ENCODE measurements around the gene SECISBP2L. TPM values are rescaled to one million over a fixed set of nuclear protein-coding genes. Genes with fewer than 3 reads are reported as not detected.

The SECISBP2L gene
- total RNA-seq, 2 experiments from 2014 or later = 35.7 to 36.9 TPM

- no peaks in the 10 kb centered on the region for H3K9me3 Mint-ChIP-seq
- no peak overlapping the region for H3K27ac Mint-ChIP-seq
- ChIA-PET CTCF (no interaction called here), POLR2A (interaction anchor here (0.6 kb wide), 1 partner anchor 49 kb away, joined by 4 read pairs; no protein-coding TSS in a partner anchor)
- DNase-seq = no peak
- H3K27me3 Mint-ChIP-seq = no peaks in the 10 kb centered on the region
- H3K36me3 Mint-ChIP-seq (ENCODE audit: low read depth) = peaks cover 41% of the 10 kb centered on the region
- no peak overlapping the region for H3K4me3 Mint-ChIP-seq
- peaks cover 26% of the 10 kb centered on the region for H3K4me1 Mint-ChIP-seq
Measured at GRCh38 chr15:49024840-49025239, 21.4 kb downstream of the SECISBP2L start.

GRCh38 chr15:49023354-49023753 is 22.9 kb downstream of the SECISBP2L start:
- Mint-ChIP-seq H3K4me3 (no peak overlapping the region), H3K9me3 (no peaks in the 10 kb centered on the region), H3K36me3 (ENCODE audit: low read depth) (peaks cover 44% of the 10 kb centered on the region), H3K27me3 (no peaks in the 10 kb centered on the region), H3K4me1 (peaks cover 26% of the 10 kb centered on the region), H3K27ac (no peak overlapping the region)
- CTCF ChIA-PET = no interaction called here
- POLR2A ChIA-PET = interaction anchor here (1.3 kb wide), 1 partner anchor 47 kb away, joined by 3 read pairs; no protein-coding TSS in a partner anchor
- DNase-seq = no peak

- Mint-ChIP-seq H3K4me1 (no peaks in the 10 kb centered on the region), H3K9me3 (no peaks in the 10 kb centered on the region), H3K4me3 (no peak overlapping the region), H3K27ac (no peak overlapping the region), H3K27me3 (no peaks in the 10 kb centered on the region), H3K36me3 (ENCODE audit: low read depth) (peaks cover 60% of the 10 kb centered on the region)
- ChIA-PET POLR2A (no interaction called here), CTCF (interaction anchor here (2.6 kb wide), 1 partner anchor 40 kb away, joined by 8 read pairs; no protein-coding TSS in a partner anchor)
- no peak for DNase-seq
Measured at GRCh38 chr15:49015896-49016295, 30.4 kb downstream of the SECISBP2L start.

DNA sequence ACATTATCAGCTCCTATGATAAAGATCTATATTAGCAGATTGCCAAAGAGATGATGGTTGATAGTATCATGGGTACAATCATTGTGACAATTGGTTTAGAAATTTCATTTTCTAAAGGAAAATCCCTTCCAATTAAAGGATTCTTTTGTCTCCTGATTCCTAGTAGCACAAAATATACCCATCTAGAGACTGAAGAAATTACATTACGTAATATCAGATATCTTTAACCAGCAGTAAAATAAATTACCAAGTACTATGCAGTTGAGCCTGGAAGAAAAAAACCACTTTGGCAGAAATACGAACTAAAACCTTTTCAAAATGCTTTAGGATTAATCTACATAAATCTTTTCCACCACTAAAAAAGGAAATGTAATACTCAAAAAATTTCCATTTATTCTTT is 46.9 kb downstream of the SECISBP2L start:
- no peak for DNase-seq
- ChIA-PET CTCF (interaction anchor here (2.4 kb wide), 1 partner anchor 24 kb away, joined by 6 read pairs; no protein-coding TSS in a partner anchor), POLR2A (no interaction called here)
- H3K27me3 Mint-ChIP-seq = no peaks in the 10 kb centered on the region
- peaks cover 9% of the 10 kb centered on the region for H3K9me3 Mint-ChIP-seq
- no peaks in the 10 kb centered on the region for H3K4me1 Mint-ChIP-seq
- H3K4me3 Mint-ChIP-seq = no peak overlapping the region
- peaks cover 49% of the 10 kb centered on the region for H3K36me3 Mint-ChIP-seq (ENCODE audit: low read depth)
- no peak overlapping the region for H3K27ac Mint-ChIP-seq

DNA sequence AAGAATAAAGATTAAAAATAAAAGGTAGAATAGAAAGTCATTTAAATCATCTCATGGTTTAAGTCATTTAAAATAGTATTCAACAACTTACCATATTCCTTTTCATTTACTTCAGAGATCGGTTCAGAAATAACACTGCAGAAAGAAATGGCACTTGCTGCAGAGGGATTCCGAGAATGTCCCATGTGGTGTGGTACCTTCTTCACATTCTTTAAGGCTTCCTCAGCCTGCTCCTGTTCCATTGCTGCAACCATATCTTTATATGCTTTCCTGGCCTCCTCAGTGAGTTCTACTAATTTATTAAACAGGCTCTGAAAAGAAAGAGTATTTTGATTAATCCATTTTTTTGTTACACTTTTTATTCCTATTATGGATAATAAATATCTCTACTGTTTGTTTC is 50.0 kb downstream of the SECISBP2L start:
- DNase-seq = no peak
- Mint-ChIP-seq H3K36me3 (ENCODE audit: low read depth) (peaks cover 69% of the 10 kb centered on the region), H3K9me3 (no peaks in the 10 kb centered on the region), H3K4me1 (no peaks in the 10 kb centered on the region), H3K27me3 (no peaks in the 10 kb centered on the region), H3K27ac (no peak overlapping the region), H3K4me3 (no peak overlapping the region)
- ChIA-PET CTCF (interaction anchor here (1.4 kb wide), 1 partner anchor 21 kb away, joined by 4 read pairs; no protein-coding TSS in a partner anchor), POLR2A (no interaction called here)

GRCh38 chr15:48993380-48993779 is 52.9 kb downstream of the SECISBP2L start:
- no peaks in the 10 kb centered on the region for H3K27me3 Mint-ChIP-seq
- ChIA-PET CTCF (interaction anchor here (0.7 to 1.7 kb wide), 2 partner anchors 17 to 101 kb away, joined by 3 to 8 read pairs; no protein-coding TSS in a partner anchor), POLR2A (no interaction called here)
- H3K4me1 Mint-ChIP-seq = no peaks in the 10 kb centered on the region
- peaks cover 55% of the 10 kb centered on the region for H3K36me3 Mint-ChIP-seq (ENCODE audit: low read depth)
- no peaks in the 10 kb centered on the region for H3K9me3 Mint-ChIP-seq
- no peak overlapping the region for H3K4me3 Mint-ChIP-seq
- H3K27ac Mint-ChIP-seq = no peak overlapping the region
- no peak for DNase-seq

GRCh38 chr15:48992545-48992944 is 53.7 kb downstream of the SECISBP2L start:
- Mint-ChIP-seq H3K4me3 (no peak overlapping the region), H3K27me3 (no peaks in the 10 kb centered on the region), H3K4me1 (no peaks in the 10 kb centered on the region), H3K36me3 (ENCODE audit: low read depth) (peaks cover 59% of the 10 kb centered on the region), H3K27ac (no peak overlapping the region), H3K9me3 (no peaks in the 10 kb centered on the region)
- no peak for DNase-seq
- POLR2A ChIA-PET = no interaction called here
- CTCF ChIA-PET = no interaction called here

DNA sequence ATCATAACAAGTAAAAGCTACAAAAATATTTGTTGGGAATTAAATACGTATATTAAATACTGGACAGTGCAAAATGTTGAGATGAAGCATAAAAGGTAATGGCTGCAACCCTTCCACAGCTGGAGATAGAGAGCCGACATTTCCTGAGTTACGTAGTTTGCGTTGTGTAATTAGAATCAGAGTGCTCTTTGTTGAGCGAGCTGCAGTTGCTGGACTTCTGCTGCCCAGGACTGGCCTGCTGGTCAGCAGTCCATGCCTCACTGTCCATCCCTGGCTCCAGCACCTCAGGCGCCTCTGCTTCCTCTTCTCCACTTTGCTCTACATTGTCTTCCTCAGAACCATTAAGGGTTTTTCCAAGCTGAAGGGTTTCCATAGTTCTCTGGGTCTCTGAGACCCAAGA is 54.1 kb downstream of the SECISBP2L start:
- H3K4me3 Mint-ChIP-seq = no peak overlapping the region
- no peaks in the 10 kb centered on the region for H3K9me3 Mint-ChIP-seq
- ChIA-PET POLR2A (no interaction called here), CTCF (interaction anchor here (0.8 kb wide), 1 partner anchor 16 kb away, joined by 3 read pairs; no protein-coding TSS in a partner anchor)
- H3K4me1 Mint-ChIP-seq = no peaks in the 10 kb centered on the region
- peaks cover 55% of the 10 kb centered on the region for H3K36me3 Mint-ChIP-seq (ENCODE audit: low read depth)
- no peak for DNase-seq
- no peak overlapping the region for H3K27ac Mint-ChIP-seq
- H3K27me3 Mint-ChIP-seq = no peaks in the 10 kb centered on the region

- Mint-ChIP-seq H3K4me3 (no peak overlapping the region), H3K9me3 (no peaks in the 10 kb centered on the region), H3K4me1 (no peaks in the 10 kb centered on the region), H3K27me3 (no peaks in the 10 kb centered on the region), H3K27ac (no peak overlapping the region), H3K36me3 (ENCODE audit: low read depth) (peaks cover 36% of the 10 kb centered on the region)
- ChIA-PET POLR2A (no interaction called here), CTCF (interaction anchor here (1.1 kb wide), 1 partner anchor 14 kb away, joined by 8 read pairs; no protein-coding TSS in a partner anchor)
- DNase-seq = no peak
Measured at GRCh38 chr15:48989170-48989569, 57.1 kb downstream of the SECISBP2L start.

- H3K36me3 Mint-ChIP-seq (ENCODE audit: low read depth) = peaks cover 20% of the 10 kb centered on the region
- DNase-seq = no peak
- peaks cover 4% of the 10 kb centered on the region for H3K27me3 Mint-ChIP-seq
- no peak overlapping the region for H3K27ac Mint-ChIP-seq
- no peak overlapping the region for H3K4me3 Mint-ChIP-seq
- CTCF ChIA-PET = interaction anchor here (2.1 kb wide), 1 partner anchor 11 kb away, joined by 11 read pairs; no protein-coding TSS in a partner anchor
- POLR2A ChIA-PET = no interaction called here
- H3K4me1 Mint-ChIP-seq = no peaks in the 10 kb centered on the region
- H3K9me3 Mint-ChIP-seq = no peaks in the 10 kb centered on the region
Measured at GRCh38 chr15:48987142-48987541, 59.1 kb downstream of the SECISBP2L start.

DNA sequence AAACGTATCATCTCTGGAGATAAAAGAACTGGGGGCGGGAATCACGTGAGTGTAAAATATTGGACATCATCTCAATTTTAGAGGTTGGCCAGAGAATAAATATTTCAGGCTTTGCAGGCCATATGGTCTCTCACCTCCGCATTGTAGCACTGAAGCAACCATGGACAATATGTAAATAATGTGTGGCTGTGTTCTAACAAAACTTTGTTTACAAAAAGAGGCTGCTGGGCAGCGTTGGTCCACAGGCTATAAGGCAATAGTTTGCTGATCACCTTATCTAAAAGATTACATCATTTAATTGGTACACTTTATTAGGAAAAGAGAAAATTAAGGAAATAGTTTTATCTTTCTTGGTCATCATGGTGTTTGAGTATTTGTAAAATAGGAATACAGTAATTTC is 60.0 kb downstream of the SECISBP2L start:
- ChIA-PET CTCF (interaction anchor here (2.1 kb wide), 1 partner anchor 10 kb away, joined by 11 read pairs; no protein-coding TSS in a partner anchor), POLR2A (no interaction called here)
- Mint-ChIP-seq H3K4me3 (no peak overlapping the region), H3K27ac (no peak overlapping the region), H3K9me3 (no peaks in the 10 kb centered on the region), H3K27me3 (peaks cover 10% of the 10 kb centered on the region), H3K36me3 (ENCODE audit: low read depth) (peaks cover 13% of the 10 kb centered on the region), H3K4me1 (no peaks in the 10 kb centered on the region)
- DNase-seq = no peak

GRCh38 chr15:48985516-48985915 is 60.7 kb downstream of the SECISBP2L start:
- CTCF ChIA-PET = interaction anchor here (1.8 kb wide), 1 partner anchor 10 kb away, joined by 16 read pairs; no protein-coding TSS in a partner anchor
- peaks cover 9% of the 10 kb centered on the region for H3K36me3 Mint-ChIP-seq (ENCODE audit: low read depth)
- H3K27ac Mint-ChIP-seq = no peak overlapping the region
- DNase-seq = no peak
- POLR2A ChIA-PET = interaction anchor here (1.1 to 1.2 kb wide), 2 partner anchors 9 to 107 kb away, joined by 3 to 5 read pairs; partner anchors contain the start of gene EID1
- no peak overlapping the region for H3K4me3 Mint-ChIP-seq
- H3K27me3 Mint-ChIP-seq = peaks cover 10% of the 10 kb centered on the region
- H3K9me3 Mint-ChIP-seq = no peaks in the 10 kb centered on the region
- H3K4me1 Mint-ChIP-seq = no peaks in the 10 kb centered on the region

DNA sequence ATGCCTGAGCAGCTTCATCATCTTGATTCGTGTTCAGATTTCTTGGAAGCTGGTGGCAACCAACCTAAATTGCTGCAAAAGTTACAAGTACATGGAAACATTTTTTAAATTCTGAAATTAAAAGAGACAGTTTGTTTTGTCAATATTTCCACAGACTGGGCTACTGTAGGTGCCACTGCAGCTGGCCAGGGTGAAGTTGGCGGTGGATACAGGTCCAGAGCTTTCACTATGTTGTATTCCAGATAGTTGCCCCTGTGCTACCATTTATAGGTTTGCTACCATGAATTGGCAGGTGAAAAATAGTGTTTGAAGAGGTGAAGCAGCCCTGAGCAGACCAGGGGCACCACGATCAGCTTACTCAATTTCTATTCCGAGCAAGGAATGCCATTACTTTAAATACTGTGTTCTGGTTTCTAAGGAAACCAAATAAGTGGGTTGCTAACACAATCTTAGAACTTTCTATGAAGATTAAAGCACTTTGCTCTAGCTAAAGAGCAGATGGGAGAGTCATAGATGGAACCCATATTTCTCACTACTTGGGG is 61.4 kb downstream of the SECISBP2L start:
- DNase-seq = no peak
- Mint-ChIP-seq H3K9me3 (no peaks in the 10 kb centered on the region), H3K4me1 (no peaks in the 10 kb centered on the region), H3K27me3 (peaks cover 10% of the 10 kb centered on the region), H3K27ac (no peak overlapping the region), H3K36me3 (ENCODE audit: low read depth) (peaks cover 5% of the 10 kb centered on the region), H3K4me3 (no peak overlapping the region)
- ChIA-PET CTCF (interaction anchor here (1.8 kb wide), 1 partner anchor 9 kb away, joined by 16 read pairs; no protein-coding TSS in a partner anchor), POLR2A (interaction anchor here (1.1 to 1.2 kb wide), 2 partner anchors 9 to 107 kb away, joined by 3 to 5 read pairs; partner anchors contain the start of gene EID1)
